Glomerular visceral epithelial cell (primary cell): Measurements from ENCODE around the gene PLPPR2.
"Not testable (repeated sequence)": the region's sequence is repeated elsewhere in the genome, so short reads cannot be mapped to it uniquely, and the experiment has no call there.

Experiments used
- DNase-seq: peaks from one replicate; pipeline ENCODE4 v3.0.0-alpha.2; 2016; ENCODE audit errors: extremely low spot score

The PLPPR2 gene

DNA sequence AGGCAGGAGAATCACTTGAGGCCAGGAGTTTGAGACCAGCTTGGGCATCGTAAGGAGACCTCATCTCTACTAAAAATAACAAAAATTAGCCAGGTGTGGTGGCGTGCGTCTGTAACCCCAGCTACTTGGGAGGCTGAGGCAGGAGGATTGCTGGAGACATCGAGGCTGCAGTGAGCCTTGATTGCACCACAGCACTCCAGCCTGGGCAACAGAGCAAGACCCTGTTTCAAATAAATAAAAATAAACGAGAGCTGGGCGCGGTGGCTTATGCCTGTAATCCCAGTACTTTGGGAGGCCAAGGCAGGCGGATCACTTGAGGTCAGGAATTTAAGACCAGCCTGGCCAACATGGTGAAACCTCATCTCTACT is 15.1 kb upstream of the PLPPR2 start:
- not testable (repeated sequence) for DNase-seq

DNA sequence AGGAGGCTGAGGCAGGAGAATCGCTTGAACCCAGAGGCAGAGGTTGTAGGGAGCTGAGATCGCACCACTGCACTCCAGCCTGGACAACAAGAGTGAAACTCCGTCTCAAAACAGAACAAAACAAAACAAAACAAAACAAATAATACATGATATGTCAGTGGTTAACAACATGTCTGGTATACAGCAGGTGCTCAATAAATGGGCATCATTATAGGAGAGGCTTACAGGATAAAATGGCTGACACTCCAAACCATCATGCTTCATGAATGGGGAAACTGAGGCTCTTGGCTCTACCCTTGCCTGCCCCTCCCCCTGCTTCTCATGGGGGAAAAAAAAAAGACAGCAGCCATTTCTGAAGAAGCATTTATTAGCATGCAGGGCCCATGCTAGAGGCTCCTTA is 12.8 kb upstream of the PLPPR2 start:
- DNase-seq = no peak

DNA sequence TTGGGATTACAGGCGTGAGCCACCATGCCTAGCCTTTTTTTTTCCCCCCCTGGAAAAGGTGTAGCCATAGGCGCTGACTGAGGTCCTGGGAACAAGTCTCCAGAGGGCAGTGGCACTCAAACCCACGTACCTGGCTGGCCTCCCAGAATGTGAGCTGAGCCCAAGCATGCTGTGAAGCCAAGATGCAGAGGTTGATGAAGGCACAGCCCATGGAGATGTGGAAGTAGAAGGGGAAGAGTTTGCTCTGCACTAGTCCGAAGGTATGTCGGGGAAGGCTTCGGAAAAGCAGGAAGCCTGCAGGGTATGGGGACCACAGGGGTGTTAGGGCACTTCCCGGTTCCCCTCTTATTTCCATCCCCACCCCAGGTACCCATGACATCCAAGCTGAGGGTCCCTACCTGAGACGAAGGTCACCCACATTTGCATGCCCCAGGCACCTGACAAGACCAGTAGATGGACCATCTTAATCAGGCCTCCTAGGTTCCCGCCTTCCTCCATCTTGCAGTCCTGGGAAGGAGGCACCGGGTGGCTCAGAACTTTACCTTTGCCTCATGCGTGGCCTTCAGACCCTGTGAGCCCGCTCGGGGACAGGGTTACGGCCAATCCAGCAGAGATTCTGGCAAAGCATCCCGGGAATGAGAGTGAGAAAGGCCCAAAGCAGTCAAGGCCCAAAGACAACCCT is 10.0 kb upstream of the PLPPR2 start:
- no peak for DNase-seq

DNA sequence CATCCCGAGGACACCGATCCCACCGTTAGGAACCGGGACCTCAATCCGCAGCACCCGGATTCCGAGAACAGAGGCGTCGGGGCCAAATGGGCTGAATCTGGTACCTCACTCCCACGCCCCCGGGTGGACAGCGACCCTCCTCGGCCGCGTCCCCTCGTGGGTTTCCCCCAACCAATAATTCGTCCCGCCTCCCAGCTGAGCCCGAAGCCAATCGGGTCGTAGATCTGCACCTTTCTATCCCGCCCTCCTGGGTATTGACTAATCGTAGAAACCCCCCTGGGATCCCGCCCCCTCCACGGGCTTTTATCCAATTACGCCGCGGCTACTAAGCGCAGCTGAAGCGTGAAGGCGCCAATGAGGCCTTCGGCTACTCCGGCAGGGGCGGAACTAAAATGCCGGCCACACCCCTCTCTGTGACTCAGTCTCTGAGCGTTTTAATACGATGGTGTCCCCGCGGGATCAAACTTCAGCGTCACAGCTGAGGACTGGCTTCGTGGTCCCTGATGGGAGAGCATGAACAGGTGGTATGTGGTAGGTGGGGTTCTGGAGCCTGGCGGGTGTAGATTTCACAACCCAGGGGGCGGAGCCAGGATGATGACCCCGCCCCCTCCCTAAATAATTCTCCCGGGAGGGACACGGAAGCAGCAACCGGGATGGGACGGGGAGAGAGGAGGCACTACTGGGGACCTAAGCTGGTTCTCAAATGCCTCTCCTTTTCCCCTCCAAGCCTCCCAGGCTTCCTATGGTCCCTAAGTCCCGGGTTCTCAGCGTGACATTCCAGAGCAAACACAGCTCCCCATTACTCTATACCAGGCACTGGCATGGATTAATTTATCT is 8.9 kb upstream of the PLPPR2 start, which contains the start of the genes CCDC159 and TMEM205:
Gene CCDC159 (plus strand): TSS at position 416 of the 837 bp plus-strand sequence. CDS start 88 bp downstream, at position 504.
Gene TMEM205 (minus strand): TSS at position 165 of the 837 bp plus-strand sequence. CDS start 649 bp downstream, outside the sequence.
- DNase-seq = peak; percentile 99

DNA sequence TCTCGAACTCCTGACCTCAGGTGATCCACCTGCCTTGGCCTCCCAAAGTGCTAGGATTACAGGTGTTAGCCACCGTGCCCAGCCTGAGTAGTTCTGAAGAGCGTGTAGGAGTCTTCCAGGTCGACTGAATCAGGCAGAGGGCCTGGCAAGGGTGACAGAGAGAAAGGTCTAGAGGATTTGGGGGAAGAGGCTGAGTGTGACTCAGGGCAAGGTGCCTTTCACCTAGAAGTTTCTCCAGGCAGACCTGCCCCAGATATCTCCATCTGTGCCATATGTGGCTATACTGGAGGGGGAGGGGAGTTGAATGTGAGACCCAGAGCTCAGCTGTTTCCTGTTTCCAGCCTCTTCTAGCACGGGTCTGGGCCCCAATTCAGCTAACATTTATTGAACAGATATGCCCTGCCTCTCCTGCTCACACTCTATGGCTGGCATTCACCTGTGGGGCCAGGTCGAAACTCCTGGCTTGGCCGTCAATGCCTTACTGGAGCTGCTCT is 7.6 kb upstream of the PLPPR2 start:
- DNase-seq = no peak

DNA sequence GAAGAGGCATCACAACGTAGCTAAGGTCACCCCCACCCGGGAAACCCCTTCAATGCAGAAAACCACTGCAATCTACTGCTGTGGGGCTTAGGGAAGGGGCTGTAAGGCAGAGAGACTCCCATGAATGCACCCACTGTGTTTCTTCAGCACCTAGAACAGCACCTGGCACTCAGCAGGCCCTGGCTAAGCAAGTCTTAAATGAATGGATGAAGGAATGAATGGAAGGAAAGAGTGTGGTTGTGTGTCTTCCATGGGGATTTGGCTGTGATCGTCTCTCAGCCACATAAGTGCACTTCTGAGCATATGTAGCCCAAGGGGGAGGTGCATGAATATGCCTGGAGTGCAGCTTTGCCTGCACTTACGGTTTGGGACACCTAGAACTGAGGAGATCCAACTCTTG is 6.1 kb upstream of the PLPPR2 start:
- no peak for DNase-seq

DNA sequence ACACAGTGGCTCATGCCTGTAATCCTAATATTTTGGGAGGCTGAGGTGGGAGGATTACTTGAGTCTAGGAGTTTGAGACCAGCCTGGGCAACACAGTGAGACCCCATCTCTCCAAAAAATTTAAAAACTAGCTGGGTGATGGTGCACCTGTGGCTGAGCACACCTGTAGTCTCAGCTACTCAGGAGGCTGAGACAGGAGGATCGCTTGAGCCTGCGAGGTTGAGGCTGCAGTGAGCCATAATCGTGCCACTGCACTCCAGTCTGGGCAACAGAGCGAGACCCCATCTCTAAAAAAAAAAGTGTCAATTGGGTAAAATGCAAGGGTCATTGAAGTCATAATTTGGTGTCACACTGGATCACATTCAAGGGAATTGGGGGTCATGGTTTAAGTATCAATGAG is 1.1 kb upstream of the PLPPR2 start:
- not testable (repeated sequence) for DNase-seq

DNA sequence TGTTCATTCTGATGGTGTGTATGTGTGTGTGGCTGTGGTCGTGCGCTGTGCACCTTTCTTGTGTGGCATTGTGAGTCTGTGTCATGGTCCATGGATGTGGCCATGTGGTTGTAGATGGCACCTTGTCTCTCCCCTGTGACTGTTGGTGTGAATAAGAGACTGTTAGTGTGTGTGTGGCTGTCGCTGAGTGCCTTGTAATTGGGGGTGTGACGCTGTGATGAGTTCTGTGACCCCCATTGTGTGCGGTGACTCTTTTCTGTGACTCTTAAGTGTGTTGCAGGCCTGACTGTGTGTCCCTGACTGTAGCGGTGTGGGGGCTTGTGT is 804 bp downstream of the PLPPR2 start:
- DNase-seq = no peak

DNA sequence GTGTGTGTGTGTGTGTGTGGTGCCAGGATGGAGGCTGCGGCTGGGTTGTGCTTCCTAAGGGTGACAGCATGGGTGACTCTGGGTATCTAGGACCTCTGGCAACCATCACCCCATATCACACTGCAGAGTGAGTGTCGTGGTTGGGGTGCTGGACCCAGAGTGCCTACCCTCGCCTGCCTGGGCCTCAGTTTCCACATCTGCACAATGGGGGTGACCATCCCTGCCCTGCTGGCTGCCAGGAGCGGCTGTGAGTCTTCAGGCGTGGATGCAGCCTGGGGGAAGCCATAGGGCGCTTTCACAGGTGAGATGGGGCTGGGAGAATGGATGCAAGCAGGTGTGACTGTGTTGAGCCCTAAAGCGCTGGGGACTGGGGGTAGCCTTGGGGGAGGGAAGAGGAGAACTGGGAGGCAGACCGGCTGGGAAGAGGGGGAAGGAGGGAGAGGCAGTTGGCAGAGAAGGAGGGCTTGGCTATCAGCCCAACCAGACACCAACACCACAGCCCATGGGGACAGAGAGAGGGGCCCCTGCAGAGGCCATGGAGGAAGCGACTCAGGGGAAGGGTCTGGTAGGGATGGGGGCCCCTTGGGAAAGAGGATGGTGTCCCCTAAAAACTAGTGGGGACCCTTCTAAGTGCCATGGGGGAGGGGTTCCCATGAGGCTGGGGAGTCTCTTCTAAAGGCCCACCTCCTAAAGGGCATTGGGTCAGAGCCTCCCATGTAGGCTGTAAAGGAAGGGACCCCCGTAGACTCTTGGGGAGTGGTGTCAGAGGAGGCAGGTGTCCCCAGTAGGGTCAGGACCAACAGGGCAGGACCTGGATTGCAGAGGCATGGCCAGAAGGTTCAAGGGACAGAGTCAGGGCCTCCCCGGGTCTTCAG is 1.7 kb downstream of the PLPPR2 start:
- no peak for DNase-seq

DNA sequence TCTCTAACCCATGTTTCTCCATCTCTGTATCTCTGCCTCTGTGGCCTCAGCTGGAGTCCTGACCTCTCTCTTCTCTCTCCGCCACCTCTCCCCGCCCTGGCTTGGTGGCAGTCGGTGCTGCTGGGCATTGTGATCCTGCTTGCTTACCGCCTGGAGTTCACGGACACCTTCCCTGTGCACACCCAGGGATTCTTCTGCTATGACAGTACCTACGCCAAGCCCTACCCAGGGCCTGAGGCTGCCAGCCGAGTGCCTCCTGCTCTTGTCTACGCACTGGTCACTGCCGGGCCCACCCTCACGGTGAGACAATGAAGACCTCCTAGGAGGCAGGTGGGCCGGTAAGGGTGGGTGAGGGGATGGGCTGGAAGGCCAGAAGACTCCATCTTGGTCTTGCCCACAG is 4.2 kb downstream of the PLPPR2 start:
- DNase-seq = no peak

DNA sequence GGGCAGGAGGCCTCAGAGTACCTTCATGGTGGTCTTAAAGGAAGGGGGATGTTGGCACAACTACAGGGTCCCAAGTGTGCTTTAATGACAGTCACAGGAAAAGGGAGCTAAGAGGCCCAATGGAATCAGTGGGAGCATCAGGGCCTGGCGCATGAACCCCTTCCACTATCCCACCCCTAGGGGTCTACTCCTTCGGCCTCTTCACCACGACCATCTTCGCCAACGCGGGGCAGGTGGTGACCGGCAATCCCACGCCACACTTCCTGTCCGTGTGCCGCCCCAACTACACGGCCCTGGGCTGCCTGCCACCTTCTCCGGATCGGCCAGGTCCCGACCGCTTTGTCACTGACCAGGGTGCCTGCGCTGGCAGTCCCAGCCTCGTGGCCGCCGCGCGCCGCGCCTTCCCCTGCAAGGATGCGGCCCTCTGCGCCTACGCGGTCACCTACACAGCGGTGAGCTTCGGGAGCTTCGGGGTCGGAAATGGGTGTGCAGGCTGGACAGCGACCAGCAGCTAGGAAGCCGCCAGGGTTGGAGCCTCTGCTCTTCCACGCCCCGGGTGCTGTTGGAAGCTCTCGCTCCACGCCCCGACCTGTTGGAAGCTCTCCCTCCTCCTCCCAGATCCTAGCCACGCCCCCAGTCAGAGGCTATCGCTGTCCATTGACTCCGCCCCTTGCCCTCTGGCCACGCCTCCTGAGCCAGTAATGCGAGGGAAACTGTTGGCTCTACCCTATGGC is 6.0 kb downstream of the PLPPR2 start:
- no peak for DNase-seq

DNA sequence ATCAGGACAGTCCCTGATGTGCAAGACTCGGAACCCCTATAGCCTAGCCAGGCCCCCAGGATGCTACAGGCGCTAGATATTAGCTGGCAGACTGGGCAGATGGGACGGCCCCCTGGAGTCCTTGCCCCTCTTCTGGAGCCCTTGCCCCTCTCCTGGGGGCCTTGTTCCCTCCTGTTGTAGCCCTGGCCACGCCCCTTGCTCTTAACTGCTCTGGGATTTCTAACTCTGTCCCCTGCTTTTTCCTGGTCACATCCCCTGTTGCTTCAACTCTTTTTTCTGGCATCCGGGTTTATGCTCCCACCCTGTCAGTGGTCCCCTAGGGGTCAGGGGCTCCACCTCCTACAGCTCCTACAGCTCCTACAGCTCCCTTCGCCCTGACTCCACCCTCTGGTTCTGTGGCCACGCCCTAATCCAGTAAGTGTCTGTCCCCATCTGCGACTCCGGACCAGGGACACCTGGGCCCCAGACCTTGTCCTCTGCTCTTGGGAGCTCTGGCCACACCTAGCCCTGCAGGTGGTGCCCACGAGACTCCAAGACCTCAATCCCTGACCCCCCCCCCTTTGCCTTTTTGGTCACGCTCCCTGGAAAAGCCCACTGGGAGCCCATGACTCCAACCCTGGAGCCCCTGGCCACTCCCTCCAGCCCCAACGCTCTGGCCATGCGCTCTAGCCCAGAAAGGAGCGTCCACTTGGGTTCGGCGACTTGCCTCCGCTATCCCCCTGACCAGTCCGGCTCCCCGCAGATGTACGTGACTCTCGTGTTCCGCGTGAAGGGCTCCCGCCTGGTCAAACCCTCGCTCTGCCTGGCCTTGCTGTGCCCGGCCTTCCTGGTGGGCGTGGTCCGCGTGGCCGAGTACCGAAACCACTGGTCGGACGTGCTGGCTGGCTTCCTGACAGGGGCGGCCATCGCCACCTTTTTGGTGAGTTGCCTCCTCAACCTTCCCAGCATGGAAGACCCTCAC is 6.8 kb downstream of the PLPPR2 start:
- no peak for DNase-seq

DNA sequence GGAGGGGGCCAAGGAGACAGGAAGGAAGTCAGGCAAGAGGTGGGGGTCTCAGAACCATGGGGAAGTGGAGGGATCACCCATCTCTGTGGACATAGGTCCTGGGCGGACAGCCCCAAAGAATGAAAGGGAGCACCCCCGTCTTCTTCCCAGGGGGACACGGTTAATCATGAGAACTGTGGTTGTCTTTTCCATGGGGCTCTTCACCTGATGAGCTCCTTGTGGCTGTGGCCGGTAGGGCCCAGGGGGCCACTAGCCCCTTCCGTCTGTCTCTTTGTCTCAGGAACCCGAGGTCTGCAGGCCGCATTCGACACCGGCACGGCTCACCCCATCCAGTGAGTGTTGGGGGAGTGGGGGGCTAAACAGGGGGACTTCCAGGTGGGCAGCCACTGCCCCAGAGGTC is 8.6 kb downstream of the PLPPR2 start:
- DNase-seq = no peak

DNA sequence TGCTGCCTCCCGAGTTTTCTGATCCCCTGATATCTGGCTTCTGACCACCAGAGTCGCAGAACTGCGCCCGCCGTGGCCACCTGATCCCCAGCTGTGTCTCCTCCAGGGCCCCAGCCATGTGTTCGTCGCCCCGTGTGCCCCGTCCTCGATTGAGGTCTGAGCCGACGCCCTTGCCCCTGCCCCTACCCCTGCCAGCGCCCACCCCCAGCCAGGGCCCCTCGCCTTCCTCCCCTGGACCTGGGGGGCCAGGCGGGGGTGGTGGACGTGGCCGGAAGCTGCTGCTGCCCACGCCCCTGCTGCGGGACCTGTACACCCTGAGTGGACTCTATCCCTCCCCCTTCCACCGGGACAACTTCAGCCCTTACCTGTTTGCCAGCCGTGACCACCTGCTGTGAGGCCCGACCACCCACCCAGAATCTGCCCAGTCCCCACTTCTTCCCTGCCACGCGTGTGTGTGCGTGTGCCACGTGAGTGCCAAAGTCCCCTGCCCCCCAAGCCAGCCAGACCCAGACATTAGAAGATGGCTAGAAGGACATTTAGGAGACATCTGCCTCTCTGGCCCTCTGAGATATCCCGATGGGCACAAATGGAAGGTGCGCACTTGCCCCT is 9.2 kb downstream of the PLPPR2 start:
- no peak for DNase-seq

DNA sequence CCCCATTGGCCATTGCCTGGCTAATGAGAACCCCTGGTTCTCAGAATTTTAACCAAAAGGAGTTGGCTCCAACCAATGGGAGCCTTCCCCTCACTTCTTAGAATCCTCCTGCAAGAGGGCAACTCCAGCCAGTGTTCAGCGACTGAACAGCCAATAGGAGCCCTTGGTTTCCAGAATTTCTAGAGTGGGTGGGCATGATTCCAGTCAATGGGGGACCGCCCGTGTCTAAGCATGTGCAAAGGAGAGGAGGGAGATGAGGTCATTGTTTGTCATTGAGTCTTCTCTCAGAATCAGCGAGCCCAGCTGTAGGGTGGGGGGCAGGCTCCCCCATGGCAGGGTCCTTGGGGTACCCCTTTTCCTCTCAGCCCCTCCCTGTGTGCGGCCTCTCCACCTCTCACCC is 9.7 kb downstream of the PLPPR2 start:
- DNase-seq = no peak

DNA sequence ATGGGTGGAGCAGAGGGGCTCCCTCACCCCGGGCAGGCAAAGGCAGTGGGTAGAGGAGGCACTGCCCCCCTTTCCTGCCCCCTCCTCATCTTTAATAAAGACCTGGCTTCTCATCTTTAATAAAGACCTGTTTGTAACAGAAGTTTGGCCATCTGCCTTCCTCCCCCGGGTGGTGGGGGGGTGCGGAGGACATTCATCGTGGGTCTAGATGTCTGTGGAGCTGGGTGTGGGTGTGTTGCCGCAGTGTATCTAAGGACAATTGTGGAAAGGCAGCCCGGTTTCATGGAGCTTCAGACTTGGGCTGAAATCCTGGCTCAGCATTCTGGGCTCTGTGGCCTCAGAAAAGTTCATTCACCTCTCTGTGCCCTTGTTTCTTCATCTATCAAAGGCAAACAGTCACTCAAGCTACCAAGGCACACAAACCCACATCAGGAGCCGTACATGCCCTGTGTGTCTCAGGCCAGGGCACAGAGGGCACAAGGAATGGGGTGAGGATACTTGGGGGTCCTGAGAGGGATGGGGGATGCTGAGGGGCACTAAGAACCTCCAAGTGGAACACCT is 10.4 kb downstream of the PLPPR2 start:
- DNase-seq = no peak

DNA sequence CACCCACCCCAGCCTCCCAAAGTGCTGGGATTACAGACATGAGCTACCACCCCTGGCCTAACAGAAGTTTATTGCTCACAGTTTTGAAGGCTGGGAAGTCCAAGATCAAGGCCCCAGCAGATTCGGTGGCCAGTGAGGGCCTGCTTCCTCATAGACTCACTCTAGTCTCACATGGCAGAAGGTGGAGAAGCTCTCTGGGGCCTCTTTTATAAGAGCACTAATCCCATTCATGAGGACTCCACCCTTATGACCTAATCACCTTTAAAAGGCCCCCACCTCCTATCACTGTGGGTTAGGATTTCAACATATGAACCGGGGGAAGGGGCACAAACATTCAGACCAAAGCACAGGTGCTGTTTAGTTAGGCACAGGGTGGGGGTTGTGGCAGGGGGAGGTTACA is 12.3 kb downstream of the PLPPR2 start:
- DNase-seq = no peak

DNA sequence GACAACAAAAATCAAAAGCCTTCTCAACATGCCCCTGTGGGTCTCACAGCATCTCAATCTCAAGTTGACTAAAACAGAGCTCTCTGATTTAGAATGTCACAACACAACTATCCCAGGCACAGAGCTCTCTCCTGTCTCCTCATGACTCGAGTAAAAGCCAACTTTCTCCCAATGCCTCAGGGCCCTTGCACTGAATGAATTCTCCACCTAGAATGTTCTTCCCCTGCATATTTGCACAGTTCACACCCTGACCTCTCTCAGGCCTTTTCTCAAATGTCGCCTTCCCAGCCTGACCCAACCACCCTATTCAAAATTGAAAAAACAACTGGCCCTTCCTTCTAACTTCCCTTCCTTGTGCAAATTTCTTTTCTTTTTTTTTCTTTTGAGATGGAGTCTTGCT is 15.5 kb downstream of the PLPPR2 start:
- DNase-seq = no peak

DNA sequence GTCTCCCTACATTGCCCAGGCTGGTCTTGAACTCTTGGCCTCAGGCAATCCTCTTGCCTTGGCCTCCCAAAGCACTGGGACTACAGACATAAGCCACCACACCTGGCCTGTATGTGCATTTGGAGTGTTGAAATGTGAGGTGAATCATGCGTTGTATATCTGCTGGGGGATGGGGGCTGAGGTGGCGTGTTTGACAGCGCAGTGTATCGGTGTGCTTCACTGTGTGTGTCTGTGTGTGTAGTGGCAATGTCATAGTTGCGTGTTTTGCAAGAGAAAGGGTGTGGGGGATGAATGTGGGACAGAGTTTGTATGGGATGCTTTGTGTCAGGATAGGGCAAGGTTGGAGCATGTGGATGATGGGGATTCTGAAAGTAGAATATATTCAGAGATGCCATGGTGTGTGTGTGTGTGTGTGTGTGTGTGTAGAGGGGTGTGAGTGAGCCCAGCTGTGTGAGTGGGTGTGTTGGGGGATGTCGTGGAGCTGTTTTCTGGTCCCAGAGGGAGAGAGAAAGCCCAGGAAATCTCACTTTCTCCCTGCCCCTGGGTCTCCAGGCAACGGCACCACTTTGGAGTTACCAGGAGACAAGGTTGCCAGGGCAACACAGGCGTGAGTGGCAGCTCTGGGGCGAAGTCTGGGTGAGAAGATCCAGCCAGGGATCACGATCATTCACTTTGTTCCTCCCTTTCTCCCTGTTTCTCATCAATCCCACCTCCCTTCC is 18.1 kb downstream of the PLPPR2 start:
- no peak for DNase-seq
